CD14-positive monocyte (primary cell): ENCODE measurements around the gene CADM4. TPM values are rescaled to one million over a fixed set of nuclear protein-coding genes. Genes with fewer than 3 reads are reported as not detected.

Experiments
- DNase-seq, 3 donors: peaks; one replicate each; pipeline ENCODE4 v3.0.0-alpha.2; 2011 to 2022
- H2AFZ ChIP-seq: 2 replicates; pipeline ENCODE4 v1.6.0; 2012; ENCODE audit warnings: mild to moderate bottlenecking, low read depth, low read length, inconsistent platforms; ENCODE audit not compliant: insufficient read depth, poor library complexity, severe bottlenecking
- H3K27ac ChIP-seq, 2 donors: 1 replicate in 1 of 2; 2 replicates in 1 of 2; pipeline ENCODE4 v1.5.1; 2012 to 2013; ENCODE audit warnings: low read length in 2 of 2, control low read depth in 1 of 2, inconsistent platforms in 1 of 2, low read depth in 1 of 2, mild to moderate bottlenecking in 1 of 2
- H3K27me3 ChIP-seq, 2 donors: one replicate each; pipeline versions ENCODE4 v1.6.0 to v1.6.1; 2011 to 2013; ENCODE audit warnings: low read length in 2 of 2; ENCODE audit not compliant: control insufficient read depth in 2 of 2, insufficient read depth in 2 of 2
- H3K36me3 ChIP-seq, 2 donors: replicated peaks in 1 of 2; 1 replicate in 1 of 2; 2 replicates in 1 of 2; pipeline versions ENCODE4 v1.5.1 to v1.6.1; 2012 to 2013; ENCODE audit warnings: low read length in 2 of 2, control low read depth in 1 of 2, inconsistent platforms in 1 of 2, mild to moderate bottlenecking in 1 of 2; ENCODE audit not compliant: insufficient read depth in 2 of 2, control insufficient read depth in 1 of 2
- H3K4me1 ChIP-seq, 2 donors: 1 replicate in 1 of 2; 2 replicates in 1 of 2; pipeline versions ENCODE4 v1.5.1 to v1.6.1; 2012 to 2013; ENCODE audit warnings: low read length in 2 of 2, control low read depth in 1 of 2, inconsistent platforms in 1 of 2, mild to moderate bottlenecking in 1 of 2, moderate library complexity in 1 of 2; ENCODE audit not compliant: insufficient read depth in 2 of 2, control insufficient read depth in 1 of 2
- H3K4me2 ChIP-seq: replicated peaks from 2 replicates; pipeline ENCODE3; 2012; ENCODE audit warnings: low read length, moderate library complexity, mild to moderate bottlenecking; ENCODE audit not compliant: poor library complexity, severe bottlenecking; ENCODE audit errors: extremely low read depth
- H3K4me3 ChIP-seq, 3 experiments: fragments of 200-600 bp in 1 of 3; sonication (generic) in 1 of 3; replicated peaks in 1 of 3; 1 replicate in 2 of 3; 2 replicates in 1 of 3; pipeline ENCODE4 v1.5.1; 2011 to 2013; ENCODE audit warnings: low read length in 3 of 3, mild to moderate bottlenecking in 3 of 3, control low read depth in 2 of 3, low read depth in 2 of 3, inconsistent platforms in 1 of 3, moderate library complexity in 1 of 3
- H3K79me2 ChIP-seq: 2 replicates; pipeline ENCODE4 v1.6.0; 2012; ENCODE audit warnings: mild to moderate bottlenecking, control low read depth, inconsistent platforms, low read length, moderate library complexity; ENCODE audit not compliant: insufficient read depth
- H3K9ac ChIP-seq: 2 replicates; pipeline ENCODE4 v1.6.0; 2017; ENCODE audit warnings: low read length, mild to moderate bottlenecking; ENCODE audit not compliant: insufficient read depth, poor library complexity, severe bottlenecking
- H3K9me3 ChIP-seq, 2 donors: replicated peaks in 1 of 2; 1 replicate in 1 of 2; 2 replicates in 1 of 2; pipeline versions ENCODE4 v1.5.1 to v1.6.1; 2012 to 2013; ENCODE audit warnings: low read length in 2 of 2, control low read depth in 1 of 2; ENCODE audit not compliant: control insufficient read depth in 1 of 2, insufficient read depth in 1 of 2
- H4K20me1 ChIP-seq: 2 replicates; pipeline ENCODE4 v1.6.0; 2012; ENCODE audit warnings: mild to moderate bottlenecking, low read length, control low read depth, moderate library complexity; ENCODE audit not compliant: insufficient read depth
- H3K27ac Mint-ChIP-seq, 7 donors: one replicate each; pipeline ENCODE4 v1.8.0; 2020; ENCODE audit warnings: mild to moderate bottlenecking in 7 of 7, mixed read lengths in 7 of 7, moderate library complexity in 6 of 7, inconsistent platforms in 2 of 7
- H3K27me3 Mint-ChIP-seq, 3 donors: one replicate each; pipeline ENCODE4 v1.8.0; 2021 to 2022; ENCODE audit warnings: low read depth in 3 of 3, mild to moderate bottlenecking in 3 of 3, mixed read lengths in 3 of 3, moderate library complexity in 3 of 3, inconsistent platforms in 1 of 3
- H3K36me3 Mint-ChIP-seq, 2 donors: one replicate each; pipeline ENCODE4 v1.8.0; 2020; ENCODE audit warnings: mixed read lengths in 2 of 2, inconsistent platforms in 1 of 2, mild to moderate bottlenecking in 1 of 2
- H3K4me1 Mint-ChIP-seq: one replicate; pipeline ENCODE4 v1.8.0; 2020; ENCODE audit warnings: mild to moderate bottlenecking, mixed read lengths
- H3K4me3 Mint-ChIP-seq, 2 donors: one replicate each; pipeline ENCODE4 v1.8.0; 2020; ENCODE audit warnings: mild to moderate bottlenecking in 2 of 2, mixed read lengths in 2 of 2, moderate library complexity in 1 of 2
- H3K9me3 Mint-ChIP-seq, 7 donors: one replicate each; pipeline ENCODE4 v1.8.0; 2020 to 2022; ENCODE audit warnings: mixed read lengths in 7 of 7, mild to moderate bottlenecking in 6 of 7, moderate library complexity in 6 of 7, inconsistent platforms in 2 of 7
- WGBS: methylation state at CpG from one replicate; pipeline ENCODE4 v1.1.5; 2013; ENCODE audit warnings: missing lambda C conversion rate; ENCODE audit not compliant: insufficient coverage; 5-methylcytosine and 5-hydroxymethylcytosine counted together
- intact Hi-C, 2 donors: fragments of 100-400 bp; cut with micrococcal nuclease; formaldehyde crosslinking; loops; one replicate each; pipeline versions ENCODE4 v1.15.0 to v1.15.1; 2023
- polyA plus RNA-seq, 3 donors: library from polyadenylated mRNA; depleted of rRNA in 1 of 3; unstranded in 2 of 3; stranded (reverse) in 1 of 3; fragments of 300-500 nt in 2 of 3; fragments of >200 nt in 1 of 3; fragmentation: Illumina TruSeq in 2 of 3; gene quantifications; 1 replicate in 2 of 3; 2 replicates in 1 of 3; pipeline ENCODE4 v1.2.3, GENCODE V29; 2012 to 2021
- TF ChIP-seq, protein P1 (sequence below): fragments of 200-600 bp; IDR thresholded peaks from one replicate; pipeline ENCODE4 v1.8.0; 2022; ENCODE audit warnings: antibody characterized with exemption, mild to moderate bottlenecking

CADM4 gene
- polyA plus RNA-seq, 3 donors = 0.10 to 0.91 (median 0.31) TPM

GRCh38 chr19:43684326-43684725 is 44.7 kb upstream of the CADM4 start:
- Mint-ChIP-seq H3K36me3 (peaks cover 0 to 5% of the 10 kb centered on the region in 2 donors), H3K4me1 (peaks cover 54% of the 10 kb centered on the region), H3K27me3 (peaks cover 0 to 6% (median 3%) of the 10 kb centered on the region in 3 donors), H3K9me3 (peaks cover 0 to 5% (median 0%) of the 10 kb centered on the region in 7 donors), H3K4me3 (no peak overlapping the region), H3K27ac (peak overlapping the region; percentile 89 to 94 (median 92))
- TF ChIP-seq, protein P1, sequence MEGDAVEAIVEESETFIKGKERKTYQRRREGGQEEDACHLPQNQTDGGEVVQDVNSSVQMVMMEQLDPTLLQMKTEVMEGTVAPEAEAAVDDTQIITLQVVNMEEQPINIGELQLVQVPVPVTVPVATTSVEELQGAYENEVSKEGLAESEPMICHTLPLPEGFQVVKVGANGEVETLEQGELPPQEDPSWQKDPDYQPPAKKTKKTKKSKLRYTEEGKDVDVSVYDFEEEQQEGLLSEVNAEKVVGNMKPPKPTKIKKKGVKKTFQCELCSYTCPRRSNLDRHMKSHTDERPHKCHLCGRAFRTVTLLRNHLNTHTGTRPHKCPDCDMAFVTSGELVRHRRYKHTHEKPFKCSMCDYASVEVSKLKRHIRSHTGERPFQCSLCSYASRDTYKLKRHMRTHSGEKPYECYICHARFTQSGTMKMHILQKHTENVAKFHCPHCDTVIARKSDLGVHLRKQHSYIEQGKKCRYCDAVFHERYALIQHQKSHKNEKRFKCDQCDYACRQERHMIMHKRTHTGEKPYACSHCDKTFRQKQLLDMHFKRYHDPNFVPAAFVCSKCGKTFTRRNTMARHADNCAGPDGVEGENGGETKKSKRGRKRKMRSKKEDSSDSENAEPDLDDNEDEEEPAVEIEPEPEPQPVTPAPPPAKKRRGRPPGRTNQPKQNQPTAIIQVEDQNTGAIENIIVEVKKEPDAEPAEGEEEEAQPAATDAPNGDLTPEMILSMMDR = no peak
- no peak overlapping the region for H3K4me2 ChIP-seq
- peak in 2 of 3 donors; percentile 62 to 68 for DNase-seq
- no CpG with 5 or more reads among the region's 1 CpG for WGBS
- no peaks in the 10 kb centered on the region for H3K27me3 ChIP-seq
- H3K79me2 ChIP-seq = no peaks in the 10 kb centered on the region
- peaks cover 55 to 58% of the 10 kb centered on the region in 2 donors for H3K4me1 ChIP-seq
- no peaks in the 10 kb centered on the region for H4K20me1 ChIP-seq
- H3K9me3 ChIP-seq = no peaks in the 10 kb centered on the region
- H3K36me3 ChIP-seq = no peaks in the 10 kb centered on the region
- peak overlapping the region; percentile 65 to 72 for H3K27ac ChIP-seq
- no peak overlapping the region for H2AFZ ChIP-seq
- intact Hi-C loops = no loop called here
- no peak overlapping the region for H3K9ac ChIP-seq
- H3K4me3 ChIP-seq = no peak overlapping the region

- H3K36me3 ChIP-seq = no peaks in the 10 kb centered on the region
- TF ChIP-seq, protein P1 = no peak
- H3K4me3 ChIP-seq = no peak overlapping the region
- no peaks in the 10 kb centered on the region for H4K20me1 ChIP-seq
- peaks cover 51 to 54% of the 10 kb centered on the region in 2 donors for H3K4me1 ChIP-seq
- DNase-seq = no peak
- H3K27me3 ChIP-seq = no peaks in the 10 kb centered on the region
- Mint-ChIP-seq H3K27me3 (peaks cover 0 to 6% (median 3%) of the 10 kb centered on the region in 3 donors), H3K9me3 (peaks cover 0 to 5% (median 0%) of the 10 kb centered on the region in 7 donors), H3K4me1 (peaks cover 50% of the 10 kb centered on the region), H3K36me3 (peaks cover 0 to 5% of the 10 kb centered on the region in 2 donors), H3K27ac (peak overlapping the region; percentile 89 to 94 (median 92)), H3K4me3 (no peak overlapping the region)
- H3K9ac ChIP-seq = no peak overlapping the region
- H3K9me3 ChIP-seq = no peaks in the 10 kb centered on the region
- no peak overlapping the region for H2AFZ ChIP-seq
- WGBS = no CpG with 5 or more reads among the region's 2 CpGs
- intact Hi-C loops = no loop called here
- H3K27ac ChIP-seq = peak overlapping the region; percentile 65 to 72
- no peak overlapping the region for H3K4me2 ChIP-seq
- H3K79me2 ChIP-seq = no peaks in the 10 kb centered on the region
Observed at GRCh38 chr19:43683905-43684304, 44.3 kb upstream of the CADM4 start.
